SK-N-SH treated with all-trans-retinoic acid at 6 μM for 48 hours (cell line): ENCODE measurements around the gene CDKL2.

ENCODE experiments used
- ATAC-seq: fragments of 200-7000 bp; cut with Tn5 transposase; 3 replicates; pipeline ENCODE4 v1.9.1; 2020; ENCODE audit warnings: mild to moderate bottlenecking, moderate library complexity
- ARNTL ChIP-seq: fragments of 450-650 bp; formaldehyde crosslinking; IDR thresholded peaks from 2 replicates; pipeline ENCODE4 v1.5.0; 2020; ENCODE audit warnings: low read depth, mild to moderate bottlenecking, moderate library complexity, borderline replicate concordance
- BACH2 ChIP-seq: fragments of 250-450 bp; sonication (Bioruptor Pico); IDR thresholded peaks from 2 replicates; pipeline ENCODE4 v1.9.0; 2021; ENCODE audit warnings: mild to moderate bottlenecking, borderline replicate concordance
- CSDC2 ChIP-seq: fragments of 250-450 bp; sonication (Bioruptor Pico); IDR thresholded peaks from 2 replicates; pipeline ENCODE4 v1.5.0; 2020; ENCODE audit warnings: mild to moderate bottlenecking, moderate library complexity
- ESRRG ChIP-seq: fragments of 250-450 bp; sonication (Bioruptor Pico); IDR thresholded peaks from 2 replicates; pipeline ENCODE4 v1.6.1; 2021; ENCODE audit warnings: mild to moderate bottlenecking
- GLIS3 ChIP-seq: fragments of 250-450 bp; sonication (Bioruptor Pico); IDR thresholded peaks from 2 replicates; pipeline ENCODE4 v1.5.0; 2020; ENCODE audit warnings: mild to moderate bottlenecking, moderate library complexity
- ISL1 ChIP-seq: fragments of 250-450 bp; sonication (Bioruptor Pico); IDR thresholded peaks from 2 replicates; pipeline ENCODE4 v2.1.2; 2022; ENCODE audit warnings: mild to moderate bottlenecking, moderate library complexity
- OSR1 ChIP-seq: fragments of 250-450 bp; sonication (Bioruptor Pico); IDR thresholded peaks from 2 replicates; pipeline ENCODE4 v1.8.0; 2022; ENCODE audit warnings: moderate library complexity, mild to moderate bottlenecking, inconsistent platforms
- PPARA ChIP-seq: fragments of 250-450 bp; sonication (Bioruptor Pico); IDR thresholded peaks from 2 replicates; pipeline ENCODE4 v1.5.0; 2020; ENCODE audit warnings: mild to moderate bottlenecking, borderline replicate concordance
- RARB ChIP-seq: fragments of 250-450 bp; sonication (Bioruptor Pico); IDR thresholded peaks from 2 replicates; pipeline ENCODE4 v1.8.0; 2021; ENCODE audit warnings: mild to moderate bottlenecking, moderate library complexity
- SNAI2 ChIP-seq: fragments of 250-450 bp; sonication (Bioruptor Pico); IDR thresholded peaks from 2 replicates; pipeline ENCODE4 v1.5.0; 2020; ENCODE audit warnings: mild to moderate bottlenecking, moderate library complexity
- TCF4 ChIP-seq: fragments of 250-450 bp; sonication (Bioruptor Pico); IDR thresholded peaks from 2 replicates; pipeline ENCODE4 v1.8.0; 2021; ENCODE audit warnings: mild to moderate bottlenecking, moderate library complexity, borderline replicate concordance
- TOX ChIP-seq: fragments of 250-450 bp; sonication (Bioruptor Pico); IDR thresholded peaks from 2 replicates; pipeline ENCODE4 v1.8.0; 2021; ENCODE audit warnings: mild to moderate bottlenecking, moderate library complexity, borderline replicate concordance
- ZC3H10 ChIP-seq: fragments of 250-450 bp; sonication (Bioruptor Pico); IDR thresholded peaks from 2 replicates; pipeline ENCODE4 v1.5.1; 2021; ENCODE audit warnings: mild to moderate bottlenecking, moderate library complexity
- ZFP3 ChIP-seq: fragments of 250-450 bp; sonication (Bioruptor Pico); IDR thresholded peaks from 2 replicates; pipeline ENCODE4 v1.5.0; 2020; ENCODE audit warnings: mild to moderate bottlenecking, moderate library complexity
- ZFP30 ChIP-seq: fragments of 450-650 bp; formaldehyde crosslinking; IDR thresholded peaks from 2 replicates; pipeline ENCODE4 v1.5.0; 2022; ENCODE audit warnings: mild to moderate bottlenecking, moderate library complexity
- ZNF565 ChIP-seq: fragments of 450-650 bp; formaldehyde crosslinking; conservative IDR thresholded peaks from 2 replicates; pipeline ENCODE4 v1.5.0; 2020; ENCODE audit warnings: low read depth, mild to moderate bottlenecking, moderate library complexity
- ZNF70 ChIP-seq: fragments of 450-650 bp; formaldehyde crosslinking; IDR thresholded peaks from 2 replicates; pipeline ENCODE4 v1.5.0; 2020; ENCODE audit warnings: mild to moderate bottlenecking, moderate library complexity
- ZNF8 ChIP-seq: fragments of 450-650 bp; formaldehyde crosslinking; IDR thresholded peaks from 2 replicates; pipeline ENCODE4 v1.5.0; 2020; ENCODE audit warnings: mild to moderate bottlenecking, moderate library complexity
- TF ChIP-seq, protein P1 (sequence below): fragments of 250-450 bp; sonication (Bioruptor Pico); IDR thresholded peaks from 2 replicates; pipeline ENCODE4 v1.5.0; 2020; ENCODE audit warnings: mild to moderate bottlenecking, moderate library complexity
- TF ChIP-seq, protein P2 (sequence below): fragments of 250-450 bp; sonication (Bioruptor Pico); IDR thresholded peaks from 2 replicates; pipeline ENCODE4 v1.5.1; 2020; ENCODE audit warnings: low read depth, mild to moderate bottlenecking, moderate library complexity
- TF ChIP-seq, protein P3 (sequence below): fragments of 250-450 bp; sonication (Bioruptor Pico); IDR thresholded peaks from 2 replicates; pipeline ENCODE4 v1.8.0; 2020; ENCODE audit warnings: mild to moderate bottlenecking, moderate library complexity, borderline replicate concordance
- TF ChIP-seq, protein P4 (sequence below): fragments of 250-450 bp; sonication (Bioruptor Pico); IDR thresholded peaks from 2 replicates; pipeline ENCODE4 v1.5.1; 2021; ENCODE audit warnings: mild to moderate bottlenecking, moderate library complexity
- TF ChIP-seq, protein P5 (sequence below): fragments of 250-450 bp; sonication (Bioruptor Pico); IDR thresholded peaks from 2 replicates; pipeline ENCODE4 v1.8.0; 2021; ENCODE audit warnings: low read depth, mild to moderate bottlenecking, moderate library complexity, borderline replicate concordance

Gene CDKL2

DNA sequence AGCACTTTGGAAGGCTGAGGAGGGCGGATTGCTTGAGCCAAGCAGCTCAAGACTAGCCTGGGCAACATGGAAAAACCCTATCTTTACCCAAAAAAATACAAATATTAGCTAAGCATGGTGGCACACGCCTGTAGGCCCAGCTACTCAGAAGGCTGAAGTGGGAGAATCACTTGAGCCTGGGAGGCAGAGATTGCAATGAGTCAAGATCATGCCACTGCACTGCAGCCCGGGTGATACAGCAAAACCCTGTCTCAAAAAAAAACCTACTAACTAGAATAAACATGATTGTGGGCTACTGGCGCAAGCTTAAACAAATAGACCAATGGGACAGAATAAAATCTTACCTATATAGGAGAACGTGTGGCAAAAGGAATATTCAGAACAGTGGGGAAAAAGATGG is 7.3 kb downstream of the CDKL2 start:
- ATAC-seq, result no peak

DNA sequence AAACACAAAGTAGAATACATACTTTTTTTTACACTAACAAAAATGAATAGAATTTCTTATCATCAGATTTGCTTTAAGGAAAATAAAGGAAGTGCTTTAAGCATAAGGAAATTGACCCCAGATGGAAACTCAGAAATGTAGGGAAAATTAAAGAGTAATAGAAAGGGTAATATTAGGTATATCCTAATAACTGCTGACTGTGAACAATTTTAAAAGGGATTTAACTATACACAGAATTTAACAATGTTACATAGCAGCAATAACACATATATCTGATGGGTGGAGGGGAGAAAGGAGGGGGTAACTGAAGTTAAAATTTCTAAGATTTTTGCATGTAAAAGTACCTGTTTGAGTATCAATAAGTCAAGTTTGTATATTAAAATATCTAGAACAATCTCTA is 8.6 kb downstream of the CDKL2 start:
- no peak for ATAC-seq

More for the DNA sequence above, 7.3 kb downstream of the CDKL2 start:
- TF ChIP-seq ZNF565 (CRISPR knock-in tag) (no peak), TOX (no peak), ZNF8 (CRISPR knock-in tag) (no peak)
- TF ChIP-seq, protein P1, sequence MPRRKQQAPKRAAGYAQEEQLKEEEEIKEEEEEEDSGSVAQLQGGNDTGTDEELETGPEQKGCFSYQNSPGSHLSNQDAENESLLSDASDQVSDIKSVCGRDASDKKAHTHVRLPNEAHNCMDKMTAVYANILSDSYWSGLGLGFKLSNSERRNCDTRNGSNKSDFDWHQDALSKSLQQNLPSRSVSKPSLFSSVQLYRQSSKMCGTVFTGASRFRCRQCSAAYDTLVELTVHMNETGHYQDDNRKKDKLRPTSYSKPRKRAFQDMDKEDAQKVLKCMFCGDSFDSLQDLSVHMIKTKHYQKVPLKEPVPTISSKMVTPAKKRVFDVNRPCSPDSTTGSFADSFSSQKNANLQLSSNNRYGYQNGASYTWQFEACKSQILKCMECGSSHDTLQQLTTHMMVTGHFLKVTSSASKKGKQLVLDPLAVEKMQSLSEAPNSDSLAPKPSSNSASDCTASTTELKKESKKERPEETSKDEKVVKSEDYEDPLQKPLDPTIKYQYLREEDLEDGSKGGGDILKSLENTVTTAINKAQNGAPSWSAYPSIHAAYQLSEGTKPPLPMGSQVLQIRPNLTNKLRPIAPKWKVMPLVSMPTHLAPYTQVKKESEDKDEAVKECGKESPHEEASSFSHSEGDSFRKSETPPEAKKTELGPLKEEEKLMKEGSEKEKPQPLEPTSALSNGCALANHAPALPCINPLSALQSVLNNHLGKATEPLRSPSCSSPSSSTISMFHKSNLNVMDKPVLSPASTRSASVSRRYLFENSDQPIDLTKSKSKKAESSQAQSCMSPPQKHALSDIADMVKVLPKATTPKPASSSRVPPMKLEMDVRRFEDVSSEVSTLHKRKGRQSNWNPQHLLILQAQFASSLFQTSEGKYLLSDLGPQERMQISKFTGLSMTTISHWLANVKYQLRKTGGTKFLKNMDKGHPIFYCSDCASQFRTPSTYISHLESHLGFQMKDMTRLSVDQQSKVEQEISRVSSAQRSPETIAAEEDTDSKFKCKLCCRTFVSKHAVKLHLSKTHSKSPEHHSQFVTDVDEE (CRISPR knock-in tag), result no peak

DNA sequence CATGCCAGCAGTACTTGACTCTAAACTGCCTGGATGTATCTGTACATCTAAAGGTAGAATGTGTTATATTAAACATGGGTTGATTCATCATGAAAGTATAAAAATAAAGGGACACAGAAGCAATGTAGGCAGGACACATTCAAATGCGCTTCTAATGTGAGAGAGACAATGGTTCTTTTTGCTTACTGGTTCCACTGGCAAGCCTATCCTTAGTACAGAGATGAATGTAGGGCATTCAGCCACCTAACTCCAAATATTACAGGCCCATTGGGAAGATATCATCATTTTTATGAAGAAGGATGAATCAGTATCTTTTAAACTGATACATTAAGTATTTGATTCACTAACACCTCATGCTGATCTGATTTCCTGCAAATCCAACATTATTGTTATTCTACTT is 18.0 kb downstream of the CDKL2 start:
- ATAC-seq, result no peak
- TF ChIP-seq, protein P2, sequence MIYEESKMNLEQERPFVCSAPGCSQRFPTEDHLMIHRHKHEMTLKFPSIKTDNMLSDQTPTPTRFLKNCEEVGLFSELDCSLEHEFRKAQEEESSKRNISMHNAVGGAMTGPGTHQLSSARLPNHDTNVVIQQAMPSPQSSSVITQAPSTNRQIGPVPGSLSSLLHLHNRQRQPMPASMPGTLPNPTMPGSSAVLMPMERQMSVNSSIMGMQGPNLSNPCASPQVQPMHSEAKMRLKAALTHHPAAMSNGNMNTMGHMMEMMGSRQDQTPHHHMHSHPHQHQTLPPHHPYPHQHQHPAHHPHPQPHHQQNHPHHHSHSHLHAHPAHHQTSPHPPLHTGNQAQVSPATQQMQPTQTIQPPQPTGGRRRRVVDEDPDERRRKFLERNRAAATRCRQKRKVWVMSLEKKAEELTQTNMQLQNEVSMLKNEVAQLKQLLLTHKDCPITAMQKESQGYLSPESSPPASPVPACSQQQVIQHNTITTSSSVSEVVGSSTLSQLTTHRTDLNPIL (CRISPR knock-in tag), result no peak
- no peak for TF ChIP-seq ZNF8 (CRISPR knock-in tag)
- TF ChIP-seq ZC3H10, result no peak
- TF ChIP-seq OSR1 (CRISPR knock-in tag), result no peak
- no peak for TF ChIP-seq ZNF70 (CRISPR knock-in tag)
- no peak for TF ChIP-seq ISL1 (CRISPR knock-in tag)
- TF ChIP-seq CSDC2 (CRISPR knock-in tag), result no peak
- no peak for TF ChIP-seq BACH2 (CRISPR knock-in tag)
- no peak for TF ChIP-seq ARNTL (CRISPR knock-in tag)
- TF ChIP-seq RARB (CRISPR knock-in tag), result no peak
- TF ChIP-seq, protein P3, sequence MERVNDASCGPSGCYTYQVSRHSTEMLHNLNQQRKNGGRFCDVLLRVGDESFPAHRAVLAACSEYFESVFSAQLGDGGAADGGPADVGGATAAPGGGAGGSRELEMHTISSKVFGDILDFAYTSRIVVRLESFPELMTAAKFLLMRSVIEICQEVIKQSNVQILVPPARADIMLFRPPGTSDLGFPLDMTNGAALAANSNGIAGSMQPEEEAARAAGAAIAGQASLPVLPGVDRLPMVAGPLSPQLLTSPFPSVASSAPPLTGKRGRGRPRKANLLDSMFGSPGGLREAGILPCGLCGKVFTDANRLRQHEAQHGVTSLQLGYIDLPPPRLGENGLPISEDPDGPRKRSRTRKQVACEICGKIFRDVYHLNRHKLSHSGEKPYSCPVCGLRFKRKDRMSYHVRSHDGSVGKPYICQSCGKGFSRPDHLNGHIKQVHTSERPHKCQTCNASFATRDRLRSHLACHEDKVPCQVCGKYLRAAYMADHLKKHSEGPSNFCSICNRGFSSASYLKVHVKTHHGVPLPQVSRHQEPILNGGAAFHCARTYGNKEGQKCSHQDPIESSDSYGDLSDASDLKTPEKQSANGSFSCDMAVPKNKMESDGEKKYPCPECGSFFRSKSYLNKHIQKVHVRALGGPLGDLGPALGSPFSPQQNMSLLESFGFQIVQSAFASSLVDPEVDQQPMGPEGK, result no peak
- TF ChIP-seq PPARA (CRISPR knock-in tag), result no peak
- no peak for TF ChIP-seq GLIS3 (CRISPR knock-in tag)
- no peak for TF ChIP-seq ZNF565 (CRISPR knock-in tag)
- no peak for TF ChIP-seq TOX
- TF ChIP-seq ZFP3, result no peak

More for the DNA sequence above, 8.6 kb downstream of the CDKL2 start:
- TF ChIP-seq, protein P1 (CRISPR knock-in tag), result no peak
- TF ChIP-seq ESRRG (CRISPR knock-in tag), result no peak
- no peak for TF ChIP-seq ZNF70 (CRISPR knock-in tag)
- TF ChIP-seq ZC3H10, result no peak
- no peak for TF ChIP-seq BACH2 (CRISPR knock-in tag)
- TF ChIP-seq TCF4 (CRISPR knock-in tag), result no peak
- TF ChIP-seq TOX, result no peak
- no peak for TF ChIP-seq RARB (CRISPR knock-in tag)
- no peak for TF ChIP-seq ARNTL (CRISPR knock-in tag)
- TF ChIP-seq, protein P4, sequence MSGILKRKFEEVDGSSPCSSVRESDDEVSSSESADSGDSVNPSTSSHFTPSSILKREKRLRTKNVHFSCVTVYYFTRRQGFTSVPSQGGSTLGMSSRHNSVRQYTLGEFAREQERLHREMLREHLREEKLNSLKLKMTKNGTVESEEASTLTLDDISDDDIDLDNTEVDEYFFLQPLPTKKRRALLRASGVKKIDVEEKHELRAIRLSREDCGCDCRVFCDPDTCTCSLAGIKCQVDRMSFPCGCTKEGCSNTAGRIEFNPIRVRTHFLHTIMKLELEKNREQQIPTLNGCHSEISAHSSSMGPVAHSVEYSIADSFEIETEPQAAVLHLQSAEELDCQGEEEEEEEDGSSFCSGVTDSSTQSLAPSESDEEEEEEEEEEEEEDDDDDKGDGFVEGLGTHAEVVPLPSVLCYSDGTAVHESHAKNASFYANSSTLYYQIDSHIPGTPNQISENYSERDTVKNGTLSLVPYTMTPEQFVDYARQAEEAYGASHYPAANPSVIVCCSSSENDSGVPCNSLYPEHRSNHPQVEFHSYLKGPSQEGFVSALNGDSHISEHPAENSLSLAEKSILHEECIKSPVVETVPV, result no peak
- TF ChIP-seq, protein P5, sequence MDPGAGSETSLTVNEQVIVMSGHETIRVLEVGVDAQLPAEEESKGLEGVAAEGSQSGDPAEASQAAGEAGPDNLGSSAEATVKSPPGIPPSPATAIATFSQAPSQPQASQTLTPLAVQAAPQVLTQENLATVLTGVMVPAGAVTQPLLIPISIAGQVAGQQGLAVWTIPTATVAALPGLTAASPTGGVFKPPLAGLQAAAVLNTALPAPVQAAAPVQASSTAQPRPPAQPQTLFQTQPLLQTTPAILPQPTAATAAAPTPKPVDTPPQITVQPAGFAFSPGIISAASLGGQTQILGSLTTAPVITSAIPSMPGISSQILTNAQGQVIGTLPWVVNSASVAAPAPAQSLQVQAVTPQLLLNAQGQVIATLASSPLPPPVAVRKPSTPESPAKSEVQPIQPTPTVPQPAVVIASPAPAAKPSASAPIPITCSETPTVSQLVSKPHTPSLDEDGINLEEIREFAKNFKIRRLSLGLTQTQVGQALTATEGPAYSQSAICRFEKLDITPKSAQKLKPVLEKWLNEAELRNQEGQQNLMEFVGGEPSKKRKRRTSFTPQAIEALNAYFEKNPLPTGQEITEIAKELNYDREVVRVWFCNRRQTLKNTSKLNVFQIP (CRISPR knock-in tag), result no peak
- TF ChIP-seq ZNF565 (CRISPR knock-in tag), result no peak
- no peak for TF ChIP-seq ZFP30
- TF ChIP-seq ISL1 (CRISPR knock-in tag), result no peak
- no peak for TF ChIP-seq SNAI2 (CRISPR knock-in tag)
